GM23248 (cell line): Measurements from ENCODE around the gene KBTBD8.

Experiments
- EZH2 ChIP-seq: fragments of 200-600 bp; sonication (generic); IDR thresholded peaks from 2 replicates; pipeline ENCODE4 v1.6.1; 2018; ENCODE audit warnings: antibody characterized with exemption, mild to moderate bottlenecking; ENCODE audit not compliant: insufficient read depth, poor library complexity, severe bottlenecking
- EZH2phosphoT487 ChIP-seq: fragments of 200-600 bp; sonication (generic); IDR thresholded peaks from 2 replicates; pipeline ENCODE4 v1.6.1; 2018; ENCODE audit warnings: antibody characterized with exemption, moderate library complexity, mild to moderate bottlenecking, low read depth; ENCODE audit not compliant: insufficient read depth

- TF ChIP-seq EZH2 (no peak), EZH2phosphoT487 (no peak)
Measured at GRCh38 chr3:66958067-66958466, 40.0 kb upstream of the KBTBD8 start.
